Loucy (cell line): Measurements from ENCODE around the gene NIPBL.

Source experiments
- H2AFZ ChIP-seq: fragments of 200-600 bp; sonication (generic); 2 replicates; pipeline ENCODE4 v1.6.0; 2016; ENCODE audit warnings: antibody characterized with exemption, mild to moderate bottlenecking, low read length, moderate library complexity
- H3F3A ChIP-seq: fragments of 200-600 bp; 2 replicates; pipeline ENCODE4 v1.6.0; 2016; ENCODE audit warnings: antibody characterized with exemption, low read depth, mild to moderate bottlenecking
- H3K27me3 ChIP-seq: fragments of 200-600 bp; sonication (generic); 2 replicates; pipeline ENCODE4 v1.6.1; 2014; ENCODE audit warnings: low read length, mild to moderate bottlenecking; ENCODE audit not compliant: insufficient read depth, poor library complexity, severe bottlenecking
- H3K36me3 ChIP-seq: fragments of 200-600 bp; sonication (generic); 2 replicates; pipeline ENCODE4 v1.6.1; 2016; ENCODE audit warnings: low read length; ENCODE audit not compliant: insufficient read depth
- H3K4me1 ChIP-seq: fragments of 200-600 bp; sonication (generic); 2 replicates; pipeline ENCODE4 v1.5.1; 2014; ENCODE audit warnings: low read length, mild to moderate bottlenecking; ENCODE audit not compliant: insufficient read depth, poor library complexity, severe bottlenecking
- H3K4me2 ChIP-seq: fragments of 200-600 bp; sonication (generic); 2 replicates; pipeline ENCODE4 v1.6.0; 2014; ENCODE audit warnings: antibody characterized with exemption, low read length, low read depth, mild to moderate bottlenecking; ENCODE audit not compliant: poor library complexity, severe bottlenecking
- H3K4me3 ChIP-seq: fragments of 200-600 bp; sonication (generic); 2 replicates; pipeline ENCODE4 v1.5.1; 2014; ENCODE audit warnings: low read length, mild to moderate bottlenecking, mixed read lengths; ENCODE audit not compliant: poor library complexity, severe bottlenecking
- H3K79me2 ChIP-seq: fragments of 200-600 bp; sonication (generic); 2 replicates; pipeline ENCODE4 v1.6.1; 2014; ENCODE audit warnings: low read length; ENCODE audit not compliant: insufficient read depth
- H3K9ac ChIP-seq: fragments of 200-600 bp; sonication (generic); 2 replicates; pipeline ENCODE4 v1.6.0; 2014; ENCODE audit warnings: mild to moderate bottlenecking, low read depth, low read length, moderate library complexity; ENCODE audit not compliant: poor library complexity, severe bottlenecking
- H3K9me2 ChIP-seq: fragments of 200-600 bp; sonication (generic); replicated peaks from 2 replicates; pipeline ENCODE4 v1.6.1; 2016; ENCODE audit warnings: low read depth, low read length, mixed read lengths
- H3K9me3 ChIP-seq: fragments of 200-600 bp; sonication (generic); 2 replicates; pipeline ENCODE4 v1.6.1; 2014; ENCODE audit warnings: mild to moderate bottlenecking, antibody characterized with exemption, low read length, low read depth; ENCODE audit not compliant: insufficient read depth
- H4K20me1 ChIP-seq: fragments of 200-600 bp; sonication (generic); 2 replicates; pipeline ENCODE4 v1.6.0; 2014; ENCODE audit warnings: antibody characterized with exemption, low read length, mild to moderate bottlenecking; ENCODE audit not compliant: insufficient read depth, poor library complexity, severe bottlenecking
- CTCF ChIP-seq: fragments of 200-600 bp; sonication (generic); conservative IDR thresholded peaks from 2 replicates; pipeline ENCODE4 v1.5.1; 2014; ENCODE audit warnings: mild to moderate bottlenecking, antibody characterized with exemption, low read length
- EZH2phosphoT487 ChIP-seq: fragments of 200-600 bp; IDR thresholded peaks from 2 replicates; pipeline ENCODE4 v1.6.1; 2018; ENCODE audit warnings: antibody characterized with exemption, mild to moderate bottlenecking, moderate library complexity, borderline replicate concordance

The NIPBL gene

GRCh38 chr5:36932056-36932455 is 55.5 kb downstream of the NIPBL start:
- Histone ChIP-seq H3K9me2 (no peaks in the 10 kb centered on the region), H2AFZ (no peak overlapping the region), H3K79me2 (peaks cover 100% of the 10 kb centered on the region), H3F3A (no peaks in the 10 kb centered on the region), H3K9me3 (no peaks in the 10 kb centered on the region), H3K27me3 (no peaks in the 10 kb centered on the region), H3K9ac (no peak overlapping the region), H4K20me1 (peaks cover 95% of the 10 kb centered on the region), H3K4me2 (no peak overlapping the region), H3K36me3 (no peaks in the 10 kb centered on the region), H3K4me1 (peaks cover 37% of the 10 kb centered on the region), H3K4me3 (no peak overlapping the region)
- no peak for TF ChIP-seq EZH2phosphoT487
- TF ChIP-seq CTCF = no peak

- Histone ChIP-seq H3K27me3 (no peaks in the 10 kb centered on the region), H2AFZ (no peak overlapping the region), H3K79me2 (peaks cover 100% of the 10 kb centered on the region), H3K9ac (no peak overlapping the region), H3K4me2 (no peak overlapping the region), H4K20me1 (peaks cover 95% of the 10 kb centered on the region), H3K9me2 (no peaks in the 10 kb centered on the region), H3F3A (no peaks in the 10 kb centered on the region), H3K4me1 (peaks cover 37% of the 10 kb centered on the region), H3K4me3 (no peak overlapping the region), H3K36me3 (no peaks in the 10 kb centered on the region), H3K9me3 (no peaks in the 10 kb centered on the region)
- no peak for TF ChIP-seq EZH2phosphoT487
- no peak for TF ChIP-seq CTCF
Observed at GRCh38 chr5:36932699-36933098, 56.1 kb downstream of the NIPBL start.

GRCh38 chr5:36934740-36935356 is 58.3 kb downstream of the NIPBL start:
- no peak overlapping the region for H3K4me3 ChIP-seq
- H3K4me2 ChIP-seq = no peak overlapping the region
- H3K9me2 ChIP-seq = no peaks in the 10 kb centered on the region
- no peak overlapping the region for H3K9ac ChIP-seq
- peaks cover 91% of the 10 kb centered on the region for H4K20me1 ChIP-seq
- H3F3A ChIP-seq = no peaks in the 10 kb centered on the region
- no peaks in the 10 kb centered on the region for H3K9me3 ChIP-seq
- H3K36me3 ChIP-seq = no peaks in the 10 kb centered on the region
- TF ChIP-seq EZH2phosphoT487 (no peak), CTCF (no peak)
- peaks cover 23% of the 10 kb centered on the region for H3K4me1 ChIP-seq
- no peaks in the 10 kb centered on the region for H3K27me3 ChIP-seq
- H3K79me2 ChIP-seq = peaks cover 100% of the 10 kb centered on the region
- no peak overlapping the region for H2AFZ ChIP-seq
